GM23338 (cell line): Measurements from ENCODE around the gene RHOH. TPM values are rescaled to one million over a fixed set of nuclear protein-coding genes. Genes with fewer than 3 reads are reported as not detected.
"Not testable (repeated sequence)": the region's sequence is repeated elsewhere in the genome, so short reads cannot be mapped to it uniquely, and the experiment has no call there.

Source experiments
- ATAC-seq: fragments of 200-7000 bp; cut with Tn5 transposase; 3 replicates; pipeline ENCODE4 v1.9.1; 2020
- DNase-seq: peaks from one replicate; pipeline ENCODE4 v3.0.0-alpha.2; 2015; ENCODE audit warnings: low spot score
- H2AFZ ChIP-seq: fragments of 200-600 bp; sonication (generic); 2 replicates; pipeline ENCODE4 v1.8.0; 2016; ENCODE audit warnings: antibody characterized with exemption, mild to moderate bottlenecking, moderate library complexity
- H3F3A ChIP-seq: fragments of 200-600 bp; sonication (generic); replicated peaks from 2 replicates; pipeline ENCODE4 v1.8.0; 2017; ENCODE audit warnings: antibody characterized with exemption, mixed run types, low read depth
- H3K27ac ChIP-seq: fragments of 200-600 bp; sonication (generic); 2 replicates; pipeline ENCODE4 v1.6.1; 2016; ENCODE audit warnings: low read depth
- H3K27me3 ChIP-seq: fragments of 200-600 bp; sonication (generic); 2 replicates; pipeline ENCODE4 v1.8.0; 2016; ENCODE audit warnings: mild to moderate bottlenecking, mixed run types, moderate library complexity; ENCODE audit not compliant: insufficient read depth
- H3K36me3 ChIP-seq: fragments of 200-600 bp; sonication (generic); 2 replicates; pipeline ENCODE4 v1.8.0; 2016; ENCODE audit warnings: mild to moderate bottlenecking; ENCODE audit not compliant: insufficient read depth
- H3K4me1 ChIP-seq: fragments of 200-600 bp; sonication (generic); 2 replicates; pipeline ENCODE4 v1.8.0; 2016; ENCODE audit warnings: mild to moderate bottlenecking, moderate library complexity; ENCODE audit not compliant: insufficient read depth
- H3K4me2 ChIP-seq: fragments of 200-600 bp; sonication (generic); 2 replicates; pipeline ENCODE4 v1.7.1; 2017; ENCODE audit warnings: mixed run types
- H3K4me3 ChIP-seq: fragments of 200-600 bp; sonication (generic); 2 replicates; pipeline ENCODE4 v1.6.1; 2016; ENCODE audit warnings: mixed run types
- H3K79me2 ChIP-seq: fragments of 200-600 bp; sonication (generic); replicated peaks from 2 replicates; pipeline ENCODE4 v1.8.0; 2017; ENCODE audit warnings: mild to moderate bottlenecking; ENCODE audit not compliant: insufficient read depth
- H3K9me2 ChIP-seq: fragments of 200-600 bp; sonication (generic); 2 replicates; pipeline ENCODE4 v1.8.0; 2017; ENCODE audit not compliant: insufficient read depth
- H4K20me1 ChIP-seq: fragments of 200-600 bp; sonication (generic); replicated peaks from 2 replicates; pipeline ENCODE4 v1.8.0; 2017; ENCODE audit warnings: mild to moderate bottlenecking; ENCODE audit not compliant: insufficient read depth
- H3K27ac Mint-ChIP-seq: 2 replicates; pipeline ENCODE4 v1.8.0; 2020; ENCODE audit warnings: inconsistent platforms, mild to moderate bottlenecking, moderate library complexity, mixed read lengths
- H3K27me3 Mint-ChIP-seq: 3 replicates; pipeline ENCODE4 v1.8.0; 2022; ENCODE audit warnings: low read depth, mild to moderate bottlenecking, moderate library complexity, mixed read lengths, inconsistent platforms; ENCODE audit not compliant: insufficient read depth, poor library complexity
- H3K36me3 Mint-ChIP-seq: 3 replicates; pipeline ENCODE4 v1.8.0; 2021; ENCODE audit warnings: low read depth, mild to moderate bottlenecking, inconsistent platforms, moderate library complexity, mixed read lengths
- H3K4me1 Mint-ChIP-seq: 3 replicates; pipeline ENCODE4 v1.8.0; 2020; ENCODE audit warnings: mild to moderate bottlenecking, inconsistent platforms, mixed read lengths
- H3K4me3 Mint-ChIP-seq: 3 replicates; pipeline ENCODE4 v1.8.0; 2021; ENCODE audit warnings: moderate library complexity, mild to moderate bottlenecking, inconsistent platforms, mixed read lengths
- H3K9me3 Mint-ChIP-seq: 3 replicates; pipeline ENCODE4 v1.8.0; 2020; ENCODE audit warnings: moderate library complexity, mild to moderate bottlenecking, inconsistent platforms, mixed read lengths
- CREB1 ChIP-seq: fragments of 250-450 bp; sonication (Bioruptor Pico); IDR thresholded peaks from 2 replicates; pipeline ENCODE4 v1.5.0; 2020; ENCODE audit warnings: low read depth, mild to moderate bottlenecking, moderate library complexity
- EZH2 ChIP-seq: fragments of 200-600 bp; sonication (generic); IDR thresholded peaks from one replicate; pipeline ENCODE4 v1.8.0; 2017; ENCODE audit warnings: antibody characterized with exemption, mild to moderate bottlenecking, low read depth; ENCODE audit not compliant: unreplicated experiment
- EZH2phosphoT487 ChIP-seq: fragments of 200-600 bp; sonication (generic); IDR thresholded peaks from one replicate; pipeline ENCODE4 v1.8.1; 2018; ENCODE audit warnings: antibody characterized with exemption; ENCODE audit not compliant: unreplicated experiment
- JUNB ChIP-seq: IDR thresholded peaks from one replicate; pipeline ENCODE4 v1.6.1; 2016; ENCODE audit warnings: antibody characterized with exemption; ENCODE audit not compliant: unreplicated experiment
- NANOG ChIP-seq: IDR thresholded peaks from 2 replicates; pipeline ENCODE4 v1.6.1; 2016; ENCODE audit warnings: antibody characterized with exemption, borderline replicate concordance
- STAT1 ChIP-seq: IDR thresholded peaks from one replicate; pipeline ENCODE4 v1.6.1; 2016; ENCODE audit warnings: antibody characterized with exemption; ENCODE audit not compliant: unreplicated experiment
- ZNF114 ChIP-seq: fragments of 250-450 bp; sonication (Bioruptor Pico); IDR thresholded peaks from 2 replicates; pipeline ENCODE4 v1.5.0; 2020; ENCODE audit warnings: mild to moderate bottlenecking, moderate library complexity
- ZNF331 ChIP-seq: fragments of 250-450 bp; sonication (Bioruptor Pico); IDR thresholded peaks from 2 replicates; pipeline ENCODE4 v1.5.0; 2020; ENCODE audit warnings: low read depth, mild to moderate bottlenecking, moderate library complexity
- polyA plus RNA-seq: library from polyadenylated mRNA; unstranded; fragments of >200 nt; fragmentation: Nextera tagmentation; extraction: Ambion mirVana; gene quantifications from 2 replicates; pipeline ENCODE4 v1.2.1, GENCODE V29; 2016
- total RNA-seq: library from RNA; depleted of rRNA; stranded (reverse); fragments of >200 nt; shearing (Covaris generic); gene quantifications from 2 replicates; pipeline ENCODE4 v1.2.3, GENCODE V29; 2014
- TF ChIP-seq, protein P1 (sequence below), 2 experiments: fragments of 200-600 bp in 1 of 2; sonication (generic) in 1 of 2; conservative IDR thresholded peaks; 2 replicates each; pipeline versions ENCODE4 v1.5.1 to v1.6.1; 2016 to 2017; ENCODE audit warnings: antibody characterized with exemption in 2 of 2, low read depth in 2 of 2, mild to moderate bottlenecking in 2 of 2, moderate library complexity in 1 of 2
- TF ChIP-seq, protein P2 (sequence below): fragments of 250-450 bp; sonication (Bioruptor Pico); IDR thresholded peaks from 2 replicates; pipeline ENCODE4 v1.5.0; 2020; ENCODE audit warnings: mild to moderate bottlenecking, moderate library complexity
- TF ChIP-seq, protein P3 (sequence below): IDR thresholded peaks from 2 replicates; pipeline ENCODE4 v1.6.1; 2016; ENCODE audit warnings: antibody characterized with exemption

Gene RHOH
- total and polyA plus RNA-seq, 2 experiments from 2014 or later: 2.2 to 3.7 TPM

DNA sequence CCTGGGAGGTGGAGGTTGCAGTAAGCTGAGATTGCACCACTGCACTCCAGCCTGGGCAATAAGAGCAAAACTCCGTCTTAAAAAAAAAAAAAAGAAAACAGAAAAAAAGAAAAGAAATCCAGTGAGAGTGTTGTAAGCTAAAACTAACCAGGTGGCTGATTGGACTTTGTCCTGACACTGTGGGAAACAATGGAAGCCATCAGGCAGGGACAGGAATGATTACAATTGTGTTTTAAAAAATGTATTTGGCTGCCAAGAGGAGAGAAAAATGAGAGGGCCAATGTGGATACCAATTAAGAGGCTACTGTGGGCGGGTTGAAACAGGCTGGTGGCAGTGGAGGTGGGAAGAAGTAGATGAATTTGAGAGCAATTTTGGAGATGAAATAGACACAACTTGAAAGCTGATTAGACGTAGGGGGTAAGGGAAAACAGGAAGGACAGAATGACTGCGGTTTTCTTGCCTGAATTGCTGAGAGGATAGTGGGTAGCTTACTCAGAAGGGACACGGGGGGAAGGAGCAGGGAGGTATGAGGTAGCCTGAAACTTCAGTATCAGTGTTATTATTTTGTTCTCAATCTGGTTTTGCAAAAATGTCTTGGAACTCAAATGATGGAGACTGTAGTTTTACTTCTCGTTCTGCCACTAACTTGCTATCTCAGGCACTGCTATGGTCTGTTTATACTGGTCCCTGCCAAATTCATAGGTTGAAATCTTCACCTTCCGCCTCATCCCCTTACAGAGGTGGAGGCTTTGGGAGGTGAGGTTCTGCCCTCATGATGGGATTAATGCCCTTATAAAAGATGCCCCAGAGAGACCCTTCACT, 92.7 kb downstream of the RHOH start:
- Histone ChIP-seq H3K27ac (no peak overlapping the region), H3K4me1 (no peaks in the 10 kb centered on the region; the same call in 1 of the 2 replicates), H3K9me2 (peaks cover 20% of the 10 kb centered on the region; the same call in 1 of the 2 replicates), H3F3A (no peaks in the 10 kb centered on the region), H3K79me2 (no peaks in the 10 kb centered on the region), H3K27me3 (no peaks in the 10 kb centered on the region), H2AFZ (peak overlapping the region; percentile 90; the same call in 1 of the 2 replicates), H4K20me1 (no peaks in the 10 kb centered on the region), H3K4me2 (no peak overlapping the region; the same call in 1 of the 2 replicates), H3K36me3 (no peaks in the 10 kb centered on the region), H3K4me3 (no peak overlapping the region)
- no peak for DNase-seq
- Mint-ChIP-seq H3K9me3 (peaks cover 4% of the 10 kb centered on the region; the same call in 2 of the 3 replicates), H3K4me1 (peaks cover 15% of the 10 kb centered on the region), H3K4me3 (no peak overlapping the region), H3K27ac (0 out of 2 replicates have a peak overlapping the region, but pooled peaks have one; percentile 3), H3K36me3 (peaks cover 4% of the 10 kb centered on the region), H3K27me3 (peaks cover 10% of the 10 kb centered on the region)
- TF ChIP-seq EZH2 (no peak), CREB1 (no peak), ZNF114 (CRISPR knock-in tag) (no peak), NANOG (no peak), JUNB (no peak), EZH2phosphoT487 (no peak), STAT1 (no peak), ZNF331 (no peak)
- TF ChIP-seq, protein P1, sequence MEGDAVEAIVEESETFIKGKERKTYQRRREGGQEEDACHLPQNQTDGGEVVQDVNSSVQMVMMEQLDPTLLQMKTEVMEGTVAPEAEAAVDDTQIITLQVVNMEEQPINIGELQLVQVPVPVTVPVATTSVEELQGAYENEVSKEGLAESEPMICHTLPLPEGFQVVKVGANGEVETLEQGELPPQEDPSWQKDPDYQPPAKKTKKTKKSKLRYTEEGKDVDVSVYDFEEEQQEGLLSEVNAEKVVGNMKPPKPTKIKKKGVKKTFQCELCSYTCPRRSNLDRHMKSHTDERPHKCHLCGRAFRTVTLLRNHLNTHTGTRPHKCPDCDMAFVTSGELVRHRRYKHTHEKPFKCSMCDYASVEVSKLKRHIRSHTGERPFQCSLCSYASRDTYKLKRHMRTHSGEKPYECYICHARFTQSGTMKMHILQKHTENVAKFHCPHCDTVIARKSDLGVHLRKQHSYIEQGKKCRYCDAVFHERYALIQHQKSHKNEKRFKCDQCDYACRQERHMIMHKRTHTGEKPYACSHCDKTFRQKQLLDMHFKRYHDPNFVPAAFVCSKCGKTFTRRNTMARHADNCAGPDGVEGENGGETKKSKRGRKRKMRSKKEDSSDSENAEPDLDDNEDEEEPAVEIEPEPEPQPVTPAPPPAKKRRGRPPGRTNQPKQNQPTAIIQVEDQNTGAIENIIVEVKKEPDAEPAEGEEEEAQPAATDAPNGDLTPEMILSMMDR (conservative IDR thresholded peaks at IDR 0.05; ENCODE audit: low read depth in 2 of 2): no peak
- TF ChIP-seq, protein P2, sequence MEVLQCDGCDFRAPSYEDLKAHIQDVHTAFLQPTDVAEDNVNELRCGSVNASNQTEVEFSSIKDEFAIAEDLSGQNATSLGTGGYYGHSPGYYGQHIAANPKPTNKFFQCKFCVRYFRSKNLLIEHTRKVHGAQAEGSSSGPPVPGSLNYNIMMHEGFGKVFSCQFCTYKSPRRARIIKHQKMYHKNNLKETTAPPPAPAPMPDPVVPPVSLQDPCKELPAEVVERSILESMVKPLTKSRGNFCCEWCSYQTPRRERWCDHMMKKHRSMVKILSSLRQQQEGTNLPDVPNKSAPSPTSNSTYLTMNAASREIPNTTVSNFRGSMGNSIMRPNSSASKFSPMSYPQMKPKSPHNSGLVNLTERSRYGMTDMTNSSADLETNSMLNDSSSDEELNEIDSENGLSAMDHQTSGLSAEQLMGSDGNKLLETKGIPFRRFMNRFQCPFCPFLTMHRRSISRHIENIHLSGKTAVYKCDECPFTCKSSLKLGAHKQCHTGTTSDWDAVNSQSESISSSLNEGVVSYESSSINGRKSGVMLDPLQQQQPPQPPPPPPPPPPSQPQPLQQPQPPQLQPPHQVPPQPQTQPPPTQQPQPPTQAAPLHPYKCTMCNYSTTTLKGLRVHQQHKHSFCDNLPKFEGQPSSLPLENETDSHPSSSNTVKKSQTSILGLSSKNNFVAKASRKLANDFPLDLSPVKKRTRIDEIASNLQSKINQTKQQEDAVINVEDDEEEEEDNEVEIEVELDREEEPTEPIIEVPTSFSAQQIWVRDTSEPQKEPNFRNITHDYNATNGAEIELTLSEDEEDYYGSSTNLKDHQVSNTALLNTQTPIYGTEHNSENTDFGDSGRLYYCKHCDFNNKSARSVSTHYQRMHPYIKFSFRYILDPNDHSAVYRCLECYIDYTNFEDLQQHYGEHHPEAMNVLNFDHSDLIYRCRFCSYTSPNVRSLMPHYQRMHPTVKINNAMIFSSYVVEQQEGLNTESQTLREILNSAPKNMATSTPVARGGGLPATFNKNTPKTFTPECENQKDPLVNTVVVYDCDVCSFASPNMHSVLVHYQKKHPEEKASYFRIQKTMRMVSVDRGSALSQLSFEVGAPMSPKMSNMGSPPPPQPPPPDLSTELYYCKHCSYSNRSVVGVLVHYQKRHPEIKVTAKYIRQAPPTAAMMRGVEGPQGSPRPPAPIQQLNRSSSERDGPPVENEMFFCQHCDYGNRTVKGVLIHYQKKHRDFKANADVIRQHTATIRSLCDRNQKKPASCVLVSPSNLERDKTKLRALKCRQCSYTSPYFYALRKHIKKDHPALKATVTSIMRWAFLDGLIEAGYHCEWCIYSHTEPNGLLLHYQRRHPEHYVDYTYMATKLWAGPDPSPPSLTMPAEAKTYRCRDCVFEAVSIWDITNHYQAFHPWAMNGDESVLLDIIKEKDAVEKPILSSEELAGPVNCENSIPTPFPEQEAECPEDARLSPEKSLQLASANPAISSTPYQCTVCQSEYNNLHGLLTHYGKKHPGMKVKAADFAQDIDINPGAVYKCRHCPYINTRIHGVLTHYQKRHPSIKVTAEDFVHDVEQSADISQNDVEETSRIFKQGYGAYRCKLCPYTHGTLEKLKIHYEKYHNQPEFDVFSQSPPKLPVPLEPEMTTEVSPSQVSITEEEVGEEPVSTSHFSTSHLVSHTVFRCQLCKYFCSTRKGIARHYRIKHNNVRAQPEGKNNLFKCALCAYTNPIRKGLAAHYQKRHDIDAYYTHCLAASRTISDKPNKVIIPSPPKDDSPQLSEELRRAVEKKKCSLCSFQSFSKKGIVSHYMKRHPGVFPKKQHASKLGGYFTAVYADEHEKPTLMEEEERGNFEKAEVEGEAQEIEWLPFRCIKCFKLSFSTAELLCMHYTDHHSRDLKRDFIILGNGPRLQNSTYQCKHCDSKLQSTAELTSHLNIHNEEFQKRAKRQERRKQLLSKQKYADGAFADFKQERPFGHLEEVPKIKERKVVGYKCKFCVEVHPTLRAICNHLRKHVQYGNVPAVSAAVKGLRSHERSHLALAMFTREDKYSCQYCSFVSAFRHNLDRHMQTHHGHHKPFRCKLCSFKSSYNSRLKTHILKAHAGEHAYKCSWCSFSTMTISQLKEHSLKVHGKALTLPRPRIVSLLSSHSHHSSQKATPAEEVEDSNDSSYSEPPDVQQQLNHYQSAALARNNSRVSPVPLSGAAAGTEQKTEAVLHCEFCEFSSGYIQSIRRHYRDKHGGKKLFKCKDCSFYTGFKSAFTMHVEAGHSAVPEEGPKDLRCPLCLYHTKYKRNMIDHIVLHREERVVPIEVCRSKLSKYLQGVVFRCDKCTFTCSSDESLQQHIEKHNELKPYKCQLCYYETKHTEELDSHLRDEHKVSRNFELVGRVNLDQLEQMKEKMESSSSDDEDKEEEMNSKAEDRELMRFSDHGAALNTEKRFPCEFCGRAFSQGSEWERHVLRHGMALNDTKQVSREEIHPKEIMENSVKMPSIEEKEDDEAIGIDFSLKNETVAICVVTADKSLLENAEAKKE: no peak
- TF ChIP-seq, protein P3, sequence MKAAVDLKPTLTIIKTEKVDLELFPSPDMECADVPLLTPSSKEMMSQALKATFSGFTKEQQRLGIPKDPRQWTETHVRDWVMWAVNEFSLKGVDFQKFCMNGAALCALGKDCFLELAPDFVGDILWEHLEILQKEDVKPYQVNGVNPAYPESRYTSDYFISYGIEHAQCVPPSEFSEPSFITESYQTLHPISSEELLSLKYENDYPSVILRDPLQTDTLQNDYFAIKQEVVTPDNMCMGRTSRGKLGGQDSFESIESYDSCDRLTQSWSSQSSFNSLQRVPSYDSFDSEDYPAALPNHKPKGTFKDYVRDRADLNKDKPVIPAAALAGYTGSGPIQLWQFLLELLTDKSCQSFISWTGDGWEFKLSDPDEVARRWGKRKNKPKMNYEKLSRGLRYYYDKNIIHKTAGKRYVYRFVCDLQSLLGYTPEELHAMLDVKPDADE: no peak
- ATAC-seq: no peak

DNA sequence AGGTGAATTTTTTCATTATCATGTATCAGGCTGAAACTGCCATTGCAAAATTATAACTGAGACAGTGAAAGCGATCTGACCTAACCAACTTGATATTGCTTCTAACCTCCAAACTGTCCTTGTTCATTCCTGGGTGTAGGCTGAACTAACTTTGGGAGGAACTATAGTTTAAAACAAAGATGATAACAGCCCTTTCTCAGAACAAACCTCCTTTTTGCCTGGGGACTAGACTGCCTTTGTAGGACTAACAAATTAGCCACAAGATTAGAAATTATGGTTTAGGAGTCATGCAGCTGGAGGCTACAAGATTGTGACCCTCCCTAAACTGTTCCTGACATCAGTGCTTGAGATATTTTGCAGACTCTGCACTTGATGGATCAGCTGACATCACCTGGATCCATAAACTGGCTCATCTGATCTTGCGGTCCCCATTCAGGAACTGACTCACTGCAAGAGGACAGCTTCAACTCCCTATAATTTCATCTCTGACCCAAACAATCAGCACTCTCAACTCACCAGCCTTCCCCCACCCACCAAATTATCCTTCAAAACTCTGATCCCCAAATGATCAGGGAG, 93.9 kb downstream of the RHOH start:
- H3F3A ChIP-seq, H3K4me1 ChIP-seq, H3K9me3 Mint-ChIP-seq, H3K4me3 ChIP-seq, DNase-seq, H3K36me3 ChIP-seq, H3K79me2 ChIP-seq, ATAC-seq, H3K27ac ChIP-seq, H3K36me3 Mint-ChIP-seq, H3K27me3 ChIP-seq, H4K20me1 ChIP-seq, H3K27ac Mint-ChIP-seq, H3K4me3 Mint-ChIP-seq, H3K27me3 Mint-ChIP-seq, H3K4me2 ChIP-seq: not testable (repeated sequence)
- Histone ChIP-seq H2AFZ (0 out of 2 replicates have a peak overlapping the region, but pooled peaks have one; percentile 47), H3K9me2 (peaks cover 20% of the 10 kb centered on the region; the same call in 1 of the 2 replicates)
- H3K4me1 Mint-ChIP-seq: peaks cover 15% of the 10 kb centered on the region
